Ovary (tissue), 3 donors: Measurements from ENCODE around the gene MRPL2.

Experiments
- CTCF ChIP-seq, 3 donors: fragments of 450-650 bp in 2 of 3; fragments of 200-600 bp in 1 of 3; IDR thresholded peaks; one replicate each; pipeline versions ENCODE4 v1.5.1 to v1.8.0; 2016 to 2022; ENCODE audit warnings: antibody characterized with exemption in 3 of 3, mild to moderate bottlenecking in 1 of 3
- EP300 ChIP-seq: sonication (generic); formaldehyde crosslinking; IDR thresholded peaks from one replicate; pipeline ENCODE4 v1.6.1; 2017; ENCODE audit warnings: antibody characterized with exemption
- donor health status: DM: no; HTN: no; CAD: no.

- no peak for TF ChIP-seq CTCF (IDR thresholded peaks at IDR 0.05)
- TF ChIP-seq EP300, result no peak
Observed at GRCh38 chr6:43053545-43054205, 5.6 kb downstream of the MRPL2 start, which contains the start of gene CUL7.
